OCI-LY1 (cell line): ENCODE results near the gene DGLUCY.

ENCODE experiments used
- H2AFZ ChIP-seq: fragments of 200-600 bp; sonication (generic), shearing (Covaris generic); 2 replicates; pipeline ENCODE4 v1.6.0; 2014; ENCODE audit warnings: antibody characterized with exemption, mild to moderate bottlenecking, low read length
- H3F3A ChIP-seq: fragments of 200-600 bp; sonication (generic), shearing (Covaris generic); 2 replicates; pipeline ENCODE4 v1.6.0; 2014; ENCODE audit warnings: mild to moderate bottlenecking, antibody characterized with exemption, low read length, moderate library complexity; ENCODE audit not compliant: insufficient read depth
- H3K27ac ChIP-seq: fragments of 200-600 bp; sonication (generic); 2 replicates; pipeline ENCODE4 v1.5.1; 2014; ENCODE audit warnings: low read length, mixed run types, mild to moderate bottlenecking, low read depth; ENCODE audit not compliant: poor library complexity, severe bottlenecking
- H3K27me3 ChIP-seq: fragments of 200-600 bp; sonication (generic); 2 replicates; pipeline ENCODE4 v1.6.0; 2014; ENCODE audit warnings: antibody characterized with exemption, mild to moderate bottlenecking, low read length, moderate library complexity; ENCODE audit not compliant: insufficient read depth
- H3K36me3 ChIP-seq: fragments of 200-600 bp; sonication (generic); 2 replicates; pipeline ENCODE4 v1.6.1; 2014; ENCODE audit warnings: mild to moderate bottlenecking, antibody characterized with exemption, low read length, moderate library complexity, mixed read lengths; ENCODE audit not compliant: insufficient read depth
- H3K4me1 ChIP-seq: fragments of 200-600 bp; sonication (generic); 2 replicates; pipeline ENCODE4 v1.5.1; 2014; ENCODE audit warnings: mild to moderate bottlenecking, low read length, moderate library complexity; ENCODE audit not compliant: insufficient read depth, severe bottlenecking
- H3K4me2 ChIP-seq: fragments of 200-600 bp; sonication (generic), shearing (Covaris generic); 2 replicates; pipeline ENCODE4 v1.6.1; 2014; ENCODE audit warnings: low read length
- H3K4me3 ChIP-seq: fragments of 200-600 bp; sonication (generic); 2 replicates; pipeline ENCODE4 v1.5.1; 2014; ENCODE audit warnings: low read length, low read depth, mild to moderate bottlenecking, mixed read lengths; ENCODE audit not compliant: poor library complexity, severe bottlenecking
- H3K79me2 ChIP-seq: fragments of 200-600 bp; shearing (Covaris generic); 2 replicates; pipeline ENCODE4 v1.6.1; 2016; ENCODE audit warnings: mixed run types, low read length, mixed read lengths; ENCODE audit not compliant: insufficient read depth
- H3K9ac ChIP-seq: fragments of 200-600 bp; sonication (generic), shearing (Covaris generic); 2 replicates; pipeline ENCODE4 v1.6.1; 2014; ENCODE audit warnings: mild to moderate bottlenecking, low read length, mixed read lengths
- H3K9me2 ChIP-seq: fragments of 200-600 bp; sonication (generic), shearing (Covaris generic); 2 replicates; pipeline ENCODE4 v1.6.1; 2014; ENCODE audit warnings: low read depth, mild to moderate bottlenecking, low read length, mixed read lengths
- H3K9me3 ChIP-seq: fragments of 200-600 bp; shearing (Covaris generic); 2 replicates; pipeline ENCODE4 v1.6.1; 2014; ENCODE audit warnings: low read length, mixed read lengths
- H4K20me1 ChIP-seq: fragments of 200-600 bp; sonication (generic), shearing (Covaris generic); 2 replicates; pipeline ENCODE4 v1.6.0; 2016; ENCODE audit warnings: mild to moderate bottlenecking, low read length; ENCODE audit not compliant: insufficient read depth
- EZH2 ChIP-seq: fragments of 200-600 bp; sonication (generic), shearing (Covaris generic); IDR thresholded peaks from 2 replicates; pipeline ENCODE4 v1.8.0; 2017; ENCODE audit warnings: borderline replicate concordance, mixed run types, mild to moderate bottlenecking, antibody characterized with exemption, low read length, moderate library complexity, mixed read lengths
- TF ChIP-seq, protein P1 (sequence below): fragments of 200-600 bp; sonication (generic), shearing (Covaris generic); IDR thresholded peaks from 2 replicates; pipeline ENCODE4 v1.5.1; 2017; ENCODE audit warnings: mild to moderate bottlenecking, antibody characterized with exemption, low read length, moderate library complexity, mixed read lengths

Gene DGLUCY

DNA sequence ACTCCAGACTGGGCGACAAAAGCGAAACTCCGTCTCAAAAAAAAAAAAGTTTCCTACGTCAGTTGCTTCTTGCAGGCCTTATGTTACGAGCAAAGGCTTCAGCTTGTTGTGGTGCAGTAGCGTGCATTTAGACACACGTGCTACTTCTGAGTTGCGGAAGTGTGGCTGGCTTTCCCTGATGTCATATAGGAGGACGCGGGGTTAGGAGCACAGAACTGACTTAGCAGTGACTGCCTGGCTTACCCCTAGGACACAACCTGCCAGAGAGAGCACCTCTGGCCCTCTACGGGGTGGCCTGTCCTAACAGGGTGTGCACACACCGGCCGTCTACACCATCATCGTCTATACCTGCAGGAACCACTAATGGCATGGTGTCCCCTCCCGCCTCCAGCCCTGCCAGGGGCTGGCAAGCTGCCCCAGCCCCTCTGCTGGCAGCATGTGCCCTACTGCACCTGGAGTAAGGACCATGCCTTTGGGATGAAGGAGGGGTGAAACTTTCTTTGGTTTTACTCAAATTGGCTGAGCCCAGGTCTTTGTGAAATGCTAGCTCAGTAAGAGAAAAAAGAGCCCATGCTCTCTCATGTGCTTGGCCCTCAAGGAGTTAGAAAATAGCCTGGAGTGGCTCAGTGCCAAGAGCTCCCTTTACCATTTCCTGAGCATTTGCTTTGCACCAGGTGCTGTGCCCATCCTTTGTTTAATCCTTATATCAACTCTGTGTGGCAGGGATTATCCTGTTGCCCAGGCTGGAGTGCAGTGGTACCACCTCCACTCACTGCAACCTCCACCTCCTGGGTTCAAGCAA lies 132.4 kb downstream of the DGLUCY start:
- Histone ChIP-seq H3F3A (peaks cover 4% of the 10 kb centered on the region; the same call in 1 of the 2 replicates), H3K4me1 (peaks cover 80% of the 10 kb centered on the region), H3K9me2 (no peaks in the 10 kb centered on the region), H3K27ac (peak overlapping the region; percentile 71), H3K4me2 (no peak overlapping the region), H3K4me3 (no peak overlapping the region), H2AFZ (no peak overlapping the region), H3K27me3 (no peaks in the 10 kb centered on the region), H3K36me3 (no peaks in the 10 kb centered on the region), H3K9me3 (no peaks in the 10 kb centered on the region), H4K20me1 (no peaks in the 10 kb centered on the region), H3K79me2 (no peaks in the 10 kb centered on the region), H3K9ac (no peak overlapping the region)
- TF ChIP-seq, protein P1, sequence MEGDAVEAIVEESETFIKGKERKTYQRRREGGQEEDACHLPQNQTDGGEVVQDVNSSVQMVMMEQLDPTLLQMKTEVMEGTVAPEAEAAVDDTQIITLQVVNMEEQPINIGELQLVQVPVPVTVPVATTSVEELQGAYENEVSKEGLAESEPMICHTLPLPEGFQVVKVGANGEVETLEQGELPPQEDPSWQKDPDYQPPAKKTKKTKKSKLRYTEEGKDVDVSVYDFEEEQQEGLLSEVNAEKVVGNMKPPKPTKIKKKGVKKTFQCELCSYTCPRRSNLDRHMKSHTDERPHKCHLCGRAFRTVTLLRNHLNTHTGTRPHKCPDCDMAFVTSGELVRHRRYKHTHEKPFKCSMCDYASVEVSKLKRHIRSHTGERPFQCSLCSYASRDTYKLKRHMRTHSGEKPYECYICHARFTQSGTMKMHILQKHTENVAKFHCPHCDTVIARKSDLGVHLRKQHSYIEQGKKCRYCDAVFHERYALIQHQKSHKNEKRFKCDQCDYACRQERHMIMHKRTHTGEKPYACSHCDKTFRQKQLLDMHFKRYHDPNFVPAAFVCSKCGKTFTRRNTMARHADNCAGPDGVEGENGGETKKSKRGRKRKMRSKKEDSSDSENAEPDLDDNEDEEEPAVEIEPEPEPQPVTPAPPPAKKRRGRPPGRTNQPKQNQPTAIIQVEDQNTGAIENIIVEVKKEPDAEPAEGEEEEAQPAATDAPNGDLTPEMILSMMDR: no peak
- no peak for TF ChIP-seq EZH2

DNA sequence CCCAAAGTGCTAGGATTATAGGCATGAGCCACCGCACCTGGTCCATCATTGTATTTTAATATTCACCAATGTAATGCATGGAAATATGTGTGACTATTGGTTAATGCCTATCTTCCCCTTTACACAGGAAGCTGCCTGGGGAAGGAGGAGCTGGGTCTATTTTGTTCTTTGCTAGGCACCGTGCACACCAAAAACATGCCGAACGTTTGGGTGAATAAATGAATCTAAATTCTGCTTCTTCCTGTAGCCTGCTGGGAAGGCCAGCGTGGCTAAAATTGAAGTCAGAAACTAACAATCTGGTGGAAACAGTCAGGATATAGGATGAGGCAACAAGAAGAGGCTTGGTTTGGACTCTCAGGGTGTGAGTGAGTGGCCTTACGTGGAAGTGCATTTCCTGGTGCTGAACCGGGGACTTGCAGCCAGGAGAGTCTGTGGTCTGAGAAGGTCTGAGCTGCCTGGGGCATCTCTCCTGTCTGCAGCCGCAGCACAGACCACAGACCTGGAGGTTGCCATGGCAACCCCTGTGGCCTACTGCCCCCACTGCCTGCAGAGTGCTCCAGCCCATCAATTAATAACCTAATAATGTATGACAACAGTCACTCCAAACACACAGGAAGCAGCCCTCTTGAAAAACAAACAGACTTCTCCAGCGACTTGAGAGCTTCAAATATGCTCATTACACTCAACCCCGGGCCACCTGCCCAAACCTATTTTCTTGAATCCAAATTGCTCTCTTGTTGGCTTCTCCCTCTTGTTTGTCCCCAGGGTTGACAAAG lies 136.2 kb downstream of the DGLUCY start:
- Histone ChIP-seq H4K20me1 (no peaks in the 10 kb centered on the region), H3K27ac (peak overlapping the region; percentile 90), H3K9ac (peak overlapping the region; percentile 42), H3K36me3 (no peaks in the 10 kb centered on the region), H2AFZ (no peak overlapping the region), H3K9me3 (no peaks in the 10 kb centered on the region), H3K4me2 (peak overlapping the region; percentile 65), H3K79me2 (no peaks in the 10 kb centered on the region), H3K4me3 (peak overlapping the region; percentile 38), H3K27me3 (no peaks in the 10 kb centered on the region), H3K4me1 (peaks cover 64% of the 10 kb centered on the region), H3K9me2 (no peaks in the 10 kb centered on the region), H3F3A (peaks cover 4% of the 10 kb centered on the region; the same call in 1 of the 2 replicates)
- TF ChIP-seq, protein P1: peak; percentile 23; the same call in 1 of the 2 replicates
- TF ChIP-seq EZH2: no peak

DNA sequence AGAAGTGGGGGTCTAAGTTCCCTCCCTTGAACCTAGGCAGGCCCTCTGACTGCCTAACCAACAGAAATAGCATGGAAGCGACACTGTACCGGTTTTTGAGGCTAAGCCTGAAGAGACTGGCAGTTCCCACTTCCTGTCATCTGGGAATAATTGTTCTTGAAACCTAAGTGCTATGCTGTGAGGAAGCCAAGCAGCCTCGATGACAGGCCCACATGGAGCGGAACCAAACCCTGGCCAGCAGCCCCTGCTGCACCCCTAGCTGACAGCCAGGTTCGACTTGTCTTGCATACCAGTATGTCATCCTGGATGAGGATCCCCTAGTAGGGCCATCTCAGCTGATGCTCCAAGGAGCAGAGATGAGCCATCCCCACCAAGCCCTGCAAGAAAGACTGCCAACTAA lies 137.0 kb downstream of the DGLUCY start:
- Histone ChIP-seq H3K9me2 (no peaks in the 10 kb centered on the region), H3K4me3 (no peak overlapping the region), H4K20me1 (no peaks in the 10 kb centered on the region), H3F3A (peaks cover 4% of the 10 kb centered on the region; the same call in 1 of the 2 replicates), H2AFZ (no peak overlapping the region), H3K27me3 (no peaks in the 10 kb centered on the region), H3K4me1 (peaks cover 55% of the 10 kb centered on the region), H3K9me3 (no peaks in the 10 kb centered on the region), H3K79me2 (no peaks in the 10 kb centered on the region), H3K36me3 (no peaks in the 10 kb centered on the region), H3K9ac (no peak overlapping the region; the same call in 1 of the 2 replicates), H3K4me2 (peak overlapping the region; percentile 65; the same call in 1 of the 2 replicates), H3K27ac (peak overlapping the region; percentile 90)
- TF ChIP-seq EZH2: no peak
- TF ChIP-seq, protein P1: no peak
